K562 (cell line): ENCODE data around the gene SLAMF9. TPM values are rescaled to one million over a fixed set of nuclear protein-coding genes. Genes with fewer than 3 reads are reported as not detected.
A peak's percentile ranks its signal among the peaks of the same experiment; 100 is the strongest.

ENCODE experiments used
- CHD1 ChIP-seq: fragments of 200-600 bp; sonication (generic); IDR thresholded peaks from one replicate; pipeline ENCODE4 v1.6.1; 2012; ENCODE audit warnings: mild to moderate bottlenecking, moderate library complexity, low read length, inconsistent platforms
- DACH1 ChIP-seq: fragments of 450-650 bp; IDR thresholded peaks from 2 replicates; pipeline ENCODE4 v1.6.1; 2018; ENCODE audit not compliant: partially characterized antibody
- GABPB1 ChIP-seq: sonication (generic); formaldehyde crosslinking; IDR thresholded peaks from 2 replicates; pipeline ENCODE4 v1.8.0; 2022; ENCODE audit warnings: mild to moderate bottlenecking, missing genetic modification reagents
- GATAD2A ChIP-seq: fragments of 450-650 bp; IDR thresholded peaks from 2 replicates; pipeline ENCODE4 v1.6.1; 2017
- GTF2A2 ChIP-seq: IDR thresholded peaks from 2 replicates; pipeline ENCODE4 v1.6.1; 2016; ENCODE audit warnings: mild to moderate bottlenecking, missing genetic modification characterization, missing compliant biosample characterization
- HMG20A ChIP-seq: fragments of 450-650 bp; formaldehyde crosslinking; conservative IDR thresholded peaks from 2 replicates; pipeline ENCODE4 v1.4.0; 2020; ENCODE audit warnings: mild to moderate bottlenecking, mixed read lengths
- HNRNPL ChIP-seq: fragments of 200-400 bp; formaldehyde crosslinking; IDR thresholded peaks from 2 replicates; pipeline ENCODE4 v1.6.1; 2017; ENCODE audit warnings: low read depth, mild to moderate bottlenecking, low read length
- KLF6 ChIP-seq: fragments of 250-450 bp; sonication (Bioruptor Pico); IDR thresholded peaks from 2 replicates; pipeline ENCODE4 v1.4.0; 2020; ENCODE audit warnings: mild to moderate bottlenecking, moderate library complexity, borderline replicate concordance
- PHF21A ChIP-seq: fragments of 450-650 bp; IDR thresholded peaks from 2 replicates; pipeline ENCODE4 v1.6.1; 2017; ENCODE audit warnings: low read depth, borderline replicate concordance
- RBM34 ChIP-seq: fragments of 200-400 bp; formaldehyde crosslinking; IDR thresholded peaks from 2 replicates; pipeline ENCODE4 v1.6.1; 2018; ENCODE audit warnings: low read length, borderline replicate concordance; ENCODE audit not compliant: insufficient read depth
- STAT5A ChIP-seq: IDR thresholded peaks from 2 replicates; pipeline ENCODE4 v1.6.1; 2012; ENCODE audit warnings: low read length, inconsistent platforms, borderline replicate concordance
- SUPT5H ChIP-seq: fragments of 450-650 bp; IDR thresholded peaks from 2 replicates; pipeline ENCODE4 v1.6.1; 2016
- TARDBP ChIP-seq: fragments of 450-650 bp; IDR thresholded peaks from 2 replicates; pipeline ENCODE4 v1.6.1; 2016
- polyA plus RNA-seq, 8 experiments: library from polyadenylated mRNA; depleted of rRNA in 4 of 8; stranded (reverse) in 5 of 8; unstranded in 3 of 8; fragments of >200 nt; fragmentation: Nextera tagmentation in 2 of 8; fragmentation: Illumina TruSeq in 1 of 8; extraction: Ambion mirVana in 2 of 8; extraction: Trizol in 1 of 8; gene quantifications; 2 replicates each; pipeline versions ENCODE4 v1.2.1 to v1.2.3, GENCODE V29; 2011 to 2014; ENCODE audit warnings: inconsistent platforms in 1 of 8, missing spikeins in 1 of 8
- total RNA-seq, 7 experiments: library from RNA; depleted of rRNA in 6 of 7; stranded (reverse); fragments of >200 nt in 6 of 7; fragmentation: Illumina TruSeq in 2 of 7; extraction: Trizol in 2 of 7; gene quantifications; 2 replicates each; pipeline versions ENCODE4 v1.2.1 to v1.2.3, GENCODE V29; 2011 to 2021; ENCODE audit warnings: low replicate concordance in 1 of 7
- TF ChIP-seq, protein P1 (sequence below): fragments of 250-450 bp; sonication (Bioruptor Pico); IDR thresholded peaks from 2 replicates; pipeline ENCODE4 v1.4.0; 2020; ENCODE audit warnings: mild to moderate bottlenecking, moderate library complexity, borderline replicate concordance
- TF ChIP-seq, protein P2 (sequence below): sonication (generic); formaldehyde crosslinking; IDR thresholded peaks from 2 replicates; pipeline ENCODE4 v1.8.1; 2023; ENCODE audit warnings: mild to moderate bottlenecking, missing genetic modification reagents
- TF ChIP-seq, protein P3 (sequence below): fragments of 250-450 bp; sonication (Bioruptor Pico); IDR thresholded peaks from 2 replicates; pipeline ENCODE4 v1.5.1; 2021; ENCODE audit warnings: mild to moderate bottlenecking
- TF ChIP-seq, protein P4 (sequence below): sonication (generic); formaldehyde crosslinking; IDR thresholded peaks from 2 replicates; pipeline ENCODE4 v1.8.0; 2022; ENCODE audit warnings: mild to moderate bottlenecking, missing genetic modification reagents

The SLAMF9 gene
- total and polyA plus RNA-seq, 9 of the 15 experiments (the other 6 are each of a cell fraction or from before 2014, with no cell fraction given), result 0.13 to 0.21 TPM; not detected in 7

DNA sequence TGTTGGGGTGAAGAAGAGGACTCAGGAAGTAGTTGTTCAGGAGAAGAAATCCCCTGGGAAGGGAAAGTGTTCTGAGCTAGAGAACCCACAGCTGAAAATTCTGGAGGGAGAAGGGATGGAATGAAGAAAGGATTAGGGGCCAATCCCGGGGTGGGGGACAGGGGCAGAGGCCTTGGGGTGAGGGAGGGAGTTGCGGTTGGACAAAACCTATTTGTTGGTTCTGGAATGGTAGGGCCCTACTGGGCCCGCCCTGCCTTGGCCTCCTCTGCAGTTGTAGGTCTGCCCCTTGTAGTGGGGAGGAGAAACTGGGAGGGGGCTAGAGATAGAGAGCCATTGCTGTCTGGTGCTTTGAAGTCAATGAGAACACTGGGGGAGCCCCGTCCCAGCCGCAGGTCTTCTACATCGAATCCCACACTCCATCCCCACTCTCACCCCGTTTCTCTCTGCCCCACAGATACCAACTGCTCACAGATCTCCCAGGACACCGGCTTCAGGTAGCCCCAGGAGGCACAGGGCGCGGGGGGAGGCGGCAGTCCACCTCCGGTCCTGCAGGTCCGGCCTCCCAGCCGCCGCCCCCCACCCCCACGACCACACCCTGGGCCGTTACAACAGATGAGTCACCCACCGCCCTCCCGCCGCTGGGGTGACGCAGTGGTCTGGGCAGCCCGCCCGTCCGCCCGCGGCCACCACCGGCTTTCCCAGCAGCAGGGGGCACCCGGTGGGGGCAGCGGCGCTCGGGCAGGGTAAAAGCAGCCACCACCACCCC lies 29.8 kb downstream of the SLAMF9 start (continued):
- TF ChIP-seq, protein P1, sequence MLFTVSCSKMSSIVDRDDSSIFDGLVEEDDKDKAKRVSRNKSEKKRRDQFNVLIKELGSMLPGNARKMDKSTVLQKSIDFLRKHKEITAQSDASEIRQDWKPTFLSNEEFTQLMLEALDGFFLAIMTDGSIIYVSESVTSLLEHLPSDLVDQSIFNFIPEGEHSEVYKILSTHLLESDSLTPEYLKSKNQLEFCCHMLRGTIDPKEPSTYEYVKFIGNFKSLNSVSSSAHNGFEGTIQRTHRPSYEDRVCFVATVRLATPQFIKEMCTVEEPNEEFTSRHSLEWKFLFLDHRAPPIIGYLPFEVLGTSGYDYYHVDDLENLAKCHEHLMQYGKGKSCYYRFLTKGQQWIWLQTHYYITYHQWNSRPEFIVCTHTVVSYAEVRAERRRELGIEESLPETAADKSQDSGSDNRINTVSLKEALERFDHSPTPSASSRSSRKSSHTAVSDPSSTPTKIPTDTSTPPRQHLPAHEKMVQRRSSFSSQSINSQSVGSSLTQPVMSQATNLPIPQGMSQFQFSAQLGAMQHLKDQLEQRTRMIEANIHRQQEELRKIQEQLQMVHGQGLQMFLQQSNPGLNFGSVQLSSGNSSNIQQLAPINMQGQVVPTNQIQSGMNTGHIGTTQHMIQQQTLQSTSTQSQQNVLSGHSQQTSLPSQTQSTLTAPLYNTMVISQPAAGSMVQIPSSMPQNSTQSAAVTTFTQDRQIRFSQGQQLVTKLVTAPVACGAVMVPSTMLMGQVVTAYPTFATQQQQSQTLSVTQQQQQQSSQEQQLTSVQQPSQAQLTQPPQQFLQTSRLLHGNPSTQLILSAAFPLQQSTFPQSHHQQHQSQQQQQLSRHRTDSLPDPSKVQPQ (CRISPR knock-in tag), result no peak
- peak; percentile 61 for TF ChIP-seq GABPB1 (CRISPR knock-in tag)
- no peak for TF ChIP-seq CHD1
- TF ChIP-seq, protein P2, sequence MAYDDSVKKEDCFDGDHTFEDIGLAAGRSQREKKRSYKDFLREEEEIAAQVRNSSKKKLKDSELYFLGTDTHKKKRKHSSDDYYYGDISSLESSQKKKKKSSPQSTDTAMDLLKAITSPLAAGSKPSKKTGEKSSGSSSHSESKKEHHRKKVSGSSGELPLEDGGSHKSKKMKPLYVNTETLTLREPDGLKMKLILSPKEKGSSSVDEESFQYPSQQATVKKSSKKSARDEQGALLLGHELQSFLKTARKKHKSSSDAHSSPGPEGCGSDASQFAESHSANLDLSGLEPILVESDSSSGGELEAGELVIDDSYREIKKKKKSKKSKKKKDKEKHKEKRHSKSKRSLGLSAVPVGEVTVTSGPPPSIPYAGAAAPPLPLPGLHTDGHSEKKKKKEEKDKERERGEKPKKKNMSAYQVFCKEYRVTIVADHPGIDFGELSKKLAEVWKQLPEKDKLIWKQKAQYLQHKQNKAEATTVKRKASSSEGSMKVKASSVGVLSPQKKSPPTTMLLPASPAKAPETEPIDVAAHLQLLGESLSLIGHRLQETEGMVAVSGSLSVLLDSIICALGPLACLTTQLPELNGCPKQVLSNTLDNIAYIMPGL (CRISPR knock-in tag), result no peak
- no peak for TF ChIP-seq TARDBP
- TF ChIP-seq STAT5A, result no peak
- TF ChIP-seq KLF6 (CRISPR knock-in tag), result peak; percentile 88; the same call in 1 of the 2 replicates
- TF ChIP-seq, protein P3, sequence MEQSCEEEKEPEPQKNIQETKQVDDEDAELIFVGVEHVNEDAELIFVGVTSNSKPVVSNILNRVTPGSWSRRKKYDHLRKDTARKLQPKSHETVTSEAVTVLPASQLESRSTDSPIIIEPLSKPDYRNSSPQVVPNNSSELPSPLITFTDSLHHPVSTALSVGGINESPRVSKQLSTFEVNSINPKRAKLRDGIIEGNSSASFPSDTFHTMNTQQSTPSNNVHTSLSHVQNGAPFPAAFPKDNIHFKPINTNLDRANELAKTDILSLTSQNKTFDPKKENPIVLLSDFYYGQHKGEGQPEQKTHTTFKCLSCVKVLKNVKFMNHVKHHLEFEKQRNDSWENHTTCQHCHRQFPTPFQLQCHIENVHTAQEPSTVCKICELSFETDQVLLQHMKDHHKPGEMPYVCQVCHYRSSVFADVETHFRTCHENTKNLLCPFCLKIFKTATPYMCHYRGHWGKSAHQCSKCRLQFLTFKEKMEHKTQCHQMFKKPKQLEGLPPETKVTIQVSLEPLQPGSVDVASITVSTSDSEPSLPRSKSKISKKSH, result no peak
- TF ChIP-seq SUPT5H, result peak; percentile 9
- no peak for TF ChIP-seq GTF2A2 (tag)
- no peak for TF ChIP-seq RBM34
- TF ChIP-seq HNRNPL, result peak; percentile 95
- no peak for TF ChIP-seq HMG20A (CRISPR knock-in tag)
- 0 out of 2 replicates have a peak, but pooled peaks have one; percentile 51 for TF ChIP-seq GATAD2A
- TF ChIP-seq DACH1, result no peak
- TF ChIP-seq, protein P4, sequence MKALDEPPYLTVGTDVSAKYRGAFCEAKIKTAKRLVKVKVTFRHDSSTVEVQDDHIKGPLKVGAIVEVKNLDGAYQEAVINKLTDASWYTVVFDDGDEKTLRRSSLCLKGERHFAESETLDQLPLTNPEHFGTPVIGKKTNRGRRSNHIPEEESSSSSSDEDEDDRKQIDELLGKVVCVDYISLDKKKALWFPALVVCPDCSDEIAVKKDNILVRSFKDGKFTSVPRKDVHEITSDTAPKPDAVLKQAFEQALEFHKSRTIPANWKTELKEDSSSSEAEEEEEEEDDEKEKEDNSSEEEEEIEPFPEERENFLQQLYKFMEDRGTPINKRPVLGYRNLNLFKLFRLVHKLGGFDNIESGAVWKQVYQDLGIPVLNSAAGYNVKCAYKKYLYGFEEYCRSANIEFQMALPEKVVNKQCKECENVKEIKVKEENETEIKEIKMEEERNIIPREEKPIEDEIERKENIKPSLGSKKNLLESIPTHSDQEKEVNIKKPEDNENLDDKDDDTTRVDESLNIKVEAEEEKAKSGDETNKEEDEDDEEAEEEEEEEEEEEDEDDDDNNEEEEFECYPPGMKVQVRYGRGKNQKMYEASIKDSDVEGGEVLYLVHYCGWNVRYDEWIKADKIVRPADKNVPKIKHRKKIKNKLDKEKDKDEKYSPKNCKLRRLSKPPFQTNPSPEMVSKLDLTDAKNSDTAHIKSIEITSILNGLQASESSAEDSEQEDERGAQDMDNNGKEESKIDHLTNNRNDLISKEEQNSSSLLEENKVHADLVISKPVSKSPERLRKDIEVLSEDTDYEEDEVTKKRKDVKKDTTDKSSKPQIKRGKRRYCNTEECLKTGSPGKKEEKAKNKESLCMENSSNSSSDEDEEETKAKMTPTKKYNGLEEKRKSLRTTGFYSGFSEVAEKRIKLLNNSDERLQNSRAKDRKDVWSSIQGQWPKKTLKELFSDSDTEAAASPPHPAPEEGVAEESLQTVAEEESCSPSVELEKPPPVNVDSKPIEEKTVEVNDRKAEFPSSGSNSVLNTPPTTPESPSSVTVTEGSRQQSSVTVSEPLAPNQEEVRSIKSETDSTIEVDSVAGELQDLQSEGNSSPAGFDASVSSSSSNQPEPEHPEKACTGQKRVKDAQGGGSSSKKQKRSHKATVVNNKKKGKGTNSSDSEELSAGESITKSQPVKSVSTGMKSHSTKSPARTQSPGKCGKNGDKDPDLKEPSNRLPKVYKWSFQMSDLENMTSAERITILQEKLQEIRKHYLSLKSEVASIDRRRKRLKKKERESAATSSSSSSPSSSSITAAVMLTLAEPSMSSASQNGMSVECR (CRISPR knock-in tag), result no peak
- TF ChIP-seq PHF21A, result peak; percentile 6; the same call in 1 of the 2 replicates
